Activated T-cell treated with anti-CD3 and anti-CD28 coated beads, Interleukin-2, amount 50 U/mL, for 24 hours (primary cell): Measurements from ENCODE around the gene WDR43.

ENCODE experiments used
- DNase-seq: peaks from one replicate; pipeline ENCODE4 v3.0.0-alpha.2; 2020
- H3K27ac Mint-ChIP-seq: 2 replicates; pipeline ENCODE4 v1.8.0; 2020; ENCODE audit warnings: mild to moderate bottlenecking, mixed read lengths
- H3K27me3 Mint-ChIP-seq: 2 replicates; pipeline ENCODE4 v1.8.0; 2020; ENCODE audit warnings: mixed read lengths
- H3K36me3 Mint-ChIP-seq: 2 replicates; pipeline ENCODE4 v1.8.0; 2020; ENCODE audit warnings: low read depth, mixed read lengths
- H3K4me1 Mint-ChIP-seq: 2 replicates; pipeline ENCODE4 v1.8.0; 2020; ENCODE audit warnings: low read depth, mixed read lengths
- H3K4me3 Mint-ChIP-seq: 2 replicates; pipeline ENCODE4 v1.8.0; 2020; ENCODE audit warnings: mild to moderate bottlenecking, moderate library complexity, mixed read lengths
- H3K9me3 Mint-ChIP-seq: 2 replicates; pipeline ENCODE4 v1.8.0; 2020; ENCODE audit warnings: mixed read lengths

WDR43 gene

GRCh38 chr2:28934769-28935168 lies 40.3 kb downstream of the WDR43 start:
- H3K9me3 Mint-ChIP-seq, result no peaks in the 10 kb centered on the region

GRCh38 chr2:28941008-28941407 lies 46.5 kb downstream of the WDR43 start:
- Mint-ChIP-seq H3K27me3 (no peaks in the 10 kb centered on the region), H3K9me3 (no peaks in the 10 kb centered on the region), H3K36me3 (peaks cover 98% of the 10 kb centered on the region), H3K4me3 (no peak overlapping the region), H3K4me1 (no peaks in the 10 kb centered on the region), H3K27ac (peak overlapping the region; percentile 65)
- no peak for DNase-seq

More at GRCh38 chr2:28934769-28935168, 40.3 kb downstream of the WDR43 start:
- no peaks in the 10 kb centered on the region for H3K4me1 Mint-ChIP-seq
- H3K27me3 Mint-ChIP-seq, result no peaks in the 10 kb centered on the region
- no peak overlapping the region for H3K4me3 Mint-ChIP-seq
- no peak overlapping the region for H3K27ac Mint-ChIP-seq
- DNase-seq, result no peak
- peaks cover 98% of the 10 kb centered on the region for H3K36me3 Mint-ChIP-seq

GRCh38 chr2:28944535-28945248 lies 50.2 kb downstream of the WDR43 start:
- Mint-ChIP-seq H3K4me3 (no peak overlapping the region), H3K36me3 (peaks cover 93% of the 10 kb centered on the region), H3K27me3 (no peaks in the 10 kb centered on the region), H3K4me1 (peaks cover 2% of the 10 kb centered on the region), H3K27ac (peak overlapping the region; percentile 66), H3K9me3 (peaks cover 3% of the 10 kb centered on the region)
- no peak for DNase-seq

- DNase-seq, result no peak
- Mint-ChIP-seq H3K4me3 (no peak overlapping the region), H3K27me3 (no peaks in the 10 kb centered on the region), H3K4me1 (peaks cover 20% of the 10 kb centered on the region), H3K36me3 (peaks cover 67% of the 10 kb centered on the region), H3K9me3 (peaks cover 3% of the 10 kb centered on the region), H3K27ac (no peak overlapping the region)
Measured at GRCh38 chr2:28948160-28948559, 53.7 kb downstream of the WDR43 start.

GRCh38 chr2:28949190-28949589 lies 54.7 kb downstream of the WDR43 start:
- peaks cover 20% of the 10 kb centered on the region for H3K4me1 Mint-ChIP-seq

GRCh38 chr2:28949617-28950305 lies 55.3 kb downstream of the WDR43 start:
- H3K4me3 Mint-ChIP-seq, result no peak overlapping the region
- H3K9me3 Mint-ChIP-seq, result peaks cover 3% of the 10 kb centered on the region
- DNase-seq, result no peak
- H3K36me3 Mint-ChIP-seq, result peaks cover 51% of the 10 kb centered on the region
- no peaks in the 10 kb centered on the region for H3K27me3 Mint-ChIP-seq
- peak overlapping the region; percentile 10 for H3K27ac Mint-ChIP-seq
- H3K4me1 Mint-ChIP-seq, result peaks cover 20% of the 10 kb centered on the region

More at GRCh38 chr2:28949190-28949589, 54.7 kb downstream of the WDR43 start:
- Mint-ChIP-seq H3K9me3 (peaks cover 3% of the 10 kb centered on the region), H3K36me3 (peaks cover 57% of the 10 kb centered on the region), H3K27ac (no peak overlapping the region), H3K27me3 (no peaks in the 10 kb centered on the region), H3K4me3 (no peak overlapping the region)
- DNase-seq, result no peak

GRCh38 chr2:28950941-28951630 lies 56.6 kb downstream of the WDR43 start:
- Mint-ChIP-seq H3K27ac (no peak overlapping the region), H3K4me1 (peaks cover 23% of the 10 kb centered on the region), H3K27me3 (no peaks in the 10 kb centered on the region), H3K9me3 (peaks cover 3% of the 10 kb centered on the region), H3K36me3 (peaks cover 40% of the 10 kb centered on the region), H3K4me3 (no peak overlapping the region)
- DNase-seq, result no peak

GRCh38 chr2:28951910-28952835 lies 57.7 kb downstream of the WDR43 start:
- Mint-ChIP-seq H3K9me3 (peaks cover 3% of the 10 kb centered on the region), H3K27ac (peak overlapping the region; percentile 19), H3K4me1 (peaks cover 31% of the 10 kb centered on the region), H3K4me3 (no peak overlapping the region), H3K36me3 (peaks cover 31% of the 10 kb centered on the region), H3K27me3 (no peaks in the 10 kb centered on the region)
- DNase-seq, result no peak

GRCh38 chr2:28952836-28953211 lies 58.4 kb downstream of the WDR43 start:
- Mint-ChIP-seq H3K27me3 (no peaks in the 10 kb centered on the region), H3K36me3 (peaks cover 26% of the 10 kb centered on the region), H3K9me3 (peaks cover 3% of the 10 kb centered on the region), H3K4me3 (no peak overlapping the region), H3K27ac (peak overlapping the region; percentile 19), H3K4me1 (peaks cover 33% of the 10 kb centered on the region)
- DNase-seq, result no peak

GRCh38 chr2:28955467-28955866 lies 61.0 kb downstream of the WDR43 start:
- no peak overlapping the region for H3K4me3 Mint-ChIP-seq
- H3K27ac Mint-ChIP-seq, result no peak overlapping the region
- DNase-seq, result no peak
- H3K9me3 Mint-ChIP-seq, result no peaks in the 10 kb centered on the region
- no peaks in the 10 kb centered on the region for H3K27me3 Mint-ChIP-seq
- peaks cover 1% of the 10 kb centered on the region for H3K36me3 Mint-ChIP-seq
- peaks cover 29% of the 10 kb centered on the region for H3K4me1 Mint-ChIP-seq

- Mint-ChIP-seq H3K9me3 (no peaks in the 10 kb centered on the region), H3K4me1 (peaks cover 29% of the 10 kb centered on the region), H3K27ac (peak overlapping the region; percentile 60)
Measured at GRCh38 chr2:28956415-28956826, 62.0 kb downstream of the WDR43 start.

GRCh38 chr2:28956890-28957289 lies 62.4 kb downstream of the WDR43 start:
- H3K9me3 Mint-ChIP-seq, result no peaks in the 10 kb centered on the region
- H3K4me3 Mint-ChIP-seq, result peak overlapping the region; percentile 69
- no peaks in the 10 kb centered on the region for H3K27me3 Mint-ChIP-seq
- H3K4me1 Mint-ChIP-seq, result peaks cover 25% of the 10 kb centered on the region
- H3K36me3 Mint-ChIP-seq, result no peaks in the 10 kb centered on the region
- peak overlapping the region; percentile 24 for H3K27ac Mint-ChIP-seq
- DNase-seq, result peak; percentile 46

More at GRCh38 chr2:28956415-28956826, 62.0 kb downstream of the WDR43 start:
- Mint-ChIP-seq H3K27me3 (no peaks in the 10 kb centered on the region), H3K4me3 (peak overlapping the region; percentile 69), H3K36me3 (no peaks in the 10 kb centered on the region)
- peak; percentile 54 for DNase-seq

- peaks cover 15% of the 10 kb centered on the region for H3K4me1 Mint-ChIP-seq
- no peaks in the 10 kb centered on the region for H3K36me3 Mint-ChIP-seq
- no peaks in the 10 kb centered on the region for H3K27me3 Mint-ChIP-seq
- no peak overlapping the region for H3K4me3 Mint-ChIP-seq
- peak; percentile 51 for DNase-seq
- no peak overlapping the region for H3K27ac Mint-ChIP-seq
- H3K9me3 Mint-ChIP-seq, result no peaks in the 10 kb centered on the region
Measured at GRCh38 chr2:28958689-28959088, 64.2 kb downstream of the WDR43 start.

- Mint-ChIP-seq H3K27ac (no peak overlapping the region), H3K4me1 (peaks cover 15% of the 10 kb centered on the region), H3K27me3 (no peaks in the 10 kb centered on the region), H3K4me3 (no peak overlapping the region), H3K36me3 (no peaks in the 10 kb centered on the region), H3K9me3 (no peaks in the 10 kb centered on the region)
- DNase-seq, result no peak
Measured at GRCh38 chr2:28960401-28960800, 65.9 kb downstream of the WDR43 start.
